ENCODE data around the gene RNF125.

Gene RNF125

DNA sequence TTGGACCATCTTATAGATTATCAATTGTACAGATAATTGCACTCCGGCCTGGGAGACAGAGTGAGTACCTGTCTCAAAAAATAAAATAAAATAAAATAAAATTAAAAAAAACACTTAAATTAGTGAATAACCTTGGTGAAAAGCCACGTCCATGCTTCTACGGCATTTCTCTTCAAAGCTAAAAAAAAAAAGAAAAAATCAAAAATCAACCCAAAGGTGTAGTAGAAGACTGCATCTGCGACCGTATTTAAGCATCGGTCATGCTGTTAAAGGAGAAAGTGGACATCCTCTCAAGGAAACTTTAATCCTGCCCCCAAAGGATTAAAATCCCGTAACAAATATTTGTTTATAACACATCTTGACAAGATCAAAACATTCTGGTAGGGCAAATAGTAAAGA is 72.7 kb downstream of the RNF125 start:
- no peak for DNase-seq (ENCODE audit: low spot score)

GRCh38 chr18:32091724-32092421 is 73.2 kb downstream of the RNF125 start, which contains the start of gene RNF138:
TSS of gene RNF138 (plus strand) at chr18:32091874. CDS start at chr18:32092777, 903 bp downstream.
- DNase-seq (ENCODE audit: low spot score), result peak; percentile 87

DNA sequence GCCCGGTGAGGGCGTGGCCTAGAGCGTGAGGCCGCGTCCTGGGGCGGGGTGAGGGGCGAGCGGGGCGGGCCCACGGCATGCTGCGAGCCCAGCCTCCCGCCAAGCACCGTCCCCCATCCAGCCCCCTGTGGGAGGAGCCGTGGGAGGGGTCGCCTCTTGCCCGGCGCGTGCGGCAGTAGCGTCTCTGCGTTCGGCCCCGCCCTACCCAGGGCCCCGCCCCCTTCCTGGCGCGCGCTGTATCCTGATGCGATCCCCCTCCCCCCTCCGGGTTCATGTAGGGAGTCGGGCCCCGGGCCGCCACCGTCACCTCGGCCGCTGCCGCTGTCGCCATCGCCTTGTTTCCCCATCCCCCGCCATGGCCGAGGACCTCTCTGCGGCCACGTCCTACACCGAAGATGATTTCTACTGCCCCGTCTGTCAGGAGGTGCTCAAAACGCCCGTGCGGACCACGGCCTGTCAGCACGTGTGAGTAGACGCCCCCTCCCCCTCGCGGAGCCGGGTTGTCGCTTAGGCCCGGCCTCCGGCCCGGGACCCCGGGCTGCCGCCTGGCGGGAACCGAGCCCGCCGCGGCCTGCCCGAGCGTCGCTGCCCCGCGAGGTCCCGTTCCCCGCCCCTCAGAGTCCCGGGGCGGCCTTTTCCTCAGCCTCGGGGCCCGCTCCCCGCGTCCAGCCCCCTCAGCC is 73.9 kb downstream of the RNF125 start:
- DNase-seq (ENCODE audit: low spot score), result peak; percentile 99

- DNase-seq (ENCODE audit: low spot score), result peak; percentile 38
These were observed 74.5 kb downstream of the RNF125 start for GRCh38 chr18:32093102-32093511.

DNA sequence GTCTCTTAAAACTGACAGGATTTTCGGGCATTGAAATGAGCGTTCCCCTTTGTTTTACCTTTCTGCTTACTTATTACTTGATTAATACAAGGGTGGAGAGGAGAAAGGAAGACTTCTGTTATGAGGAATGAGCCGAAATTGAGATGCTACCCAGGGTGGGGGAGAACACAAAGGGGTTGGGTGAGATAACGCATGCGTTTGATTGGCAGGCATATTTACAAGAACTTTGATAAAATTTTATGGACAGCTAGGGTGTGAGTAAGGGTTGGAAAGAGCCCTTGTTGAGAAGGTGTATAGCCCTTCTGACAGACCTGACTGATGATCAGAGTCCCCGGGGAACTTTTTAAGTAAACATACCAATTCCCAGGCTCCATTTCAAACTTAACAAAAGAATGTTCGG is 74.9 kb downstream of the RNF125 start:
- DNase-seq (ENCODE audit: low spot score), result peak; percentile 20

DNA sequence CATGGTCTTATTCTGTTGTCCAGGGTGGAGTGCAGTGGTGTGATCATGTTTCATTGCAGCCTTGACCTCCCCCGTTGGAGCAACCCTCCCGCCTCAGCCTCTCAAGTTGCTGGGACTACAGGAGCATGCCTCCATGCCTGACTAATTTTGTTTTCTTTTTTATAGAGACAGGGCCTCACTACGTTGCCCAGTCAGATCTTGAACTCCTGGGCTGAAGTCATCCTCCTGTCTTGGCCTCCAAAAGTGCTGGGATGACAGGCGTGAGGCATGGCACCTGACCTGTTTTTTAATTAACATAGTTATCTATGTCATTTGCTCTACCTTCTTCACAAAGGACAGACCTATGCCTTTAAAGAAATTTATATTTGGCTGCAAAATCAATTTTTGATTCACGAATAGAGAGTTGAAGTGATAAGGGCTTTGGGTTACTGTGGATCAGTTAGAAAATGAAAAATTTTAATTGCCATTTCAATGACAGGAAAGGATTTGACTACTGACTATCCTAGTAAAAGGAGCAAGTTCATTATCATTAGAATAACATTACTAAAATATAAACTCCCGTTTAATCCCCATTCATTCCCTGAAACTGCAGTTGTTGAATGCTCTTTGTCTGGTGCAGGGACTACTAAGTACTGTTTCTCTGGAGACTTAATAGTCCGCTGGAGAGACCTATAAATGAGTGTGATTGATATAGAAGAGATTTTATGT is 76.7 kb downstream of the RNF125 start:
- peak; percentile 49 for DNase-seq (ENCODE audit: low spot score)

- DNase-seq (ENCODE audit: low spot score), result no peak
These were observed 77.2 kb downstream of the RNF125 start for GRCh38 chr18:32095900-32096229.

DNA sequence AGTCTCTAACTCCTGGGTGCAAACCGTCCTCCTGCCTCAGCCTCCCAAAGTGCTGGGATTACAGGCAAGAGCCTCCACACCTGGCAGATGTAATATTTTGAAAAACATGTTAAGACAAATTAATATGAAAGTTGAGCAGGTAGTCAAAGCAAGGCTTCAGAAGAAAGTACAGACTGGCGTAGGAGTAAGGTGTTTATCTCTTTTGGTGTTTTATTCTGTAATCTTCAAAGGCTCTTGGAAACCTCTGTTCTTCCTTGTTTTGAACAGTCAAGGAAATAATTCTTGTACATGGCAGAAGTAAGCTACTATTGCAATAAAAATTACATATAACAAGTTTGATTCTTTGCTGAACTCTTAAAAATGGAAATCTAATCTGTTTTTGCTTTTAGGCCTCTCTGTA is 78.3 kb downstream of the RNF125 start:
- DNase-seq (ENCODE audit: low spot score), result no peak

- no peak for DNase-seq (ENCODE audit: low spot score)
These were observed 85.9 kb downstream of the RNF125 start for GRCh38 chr18:32104516-32104915.

DNA sequence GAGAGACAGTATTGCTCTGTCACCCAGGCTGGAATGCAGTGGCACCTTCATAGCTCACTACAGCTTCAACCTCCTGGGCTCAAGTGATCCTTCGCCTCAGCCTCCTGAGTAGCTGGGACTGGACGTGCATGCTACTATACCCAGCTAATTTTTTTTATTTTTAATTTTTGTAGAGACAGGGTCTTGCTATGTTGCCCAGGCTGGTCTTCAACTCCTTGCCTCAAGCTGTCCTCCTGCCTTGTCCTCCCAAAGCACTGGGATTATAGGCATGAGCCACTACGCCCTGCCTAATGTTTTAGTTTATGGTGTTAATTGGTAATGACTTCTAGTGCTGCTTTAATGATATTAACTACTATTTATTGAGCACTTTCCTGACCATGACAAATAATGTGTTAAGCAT is 91.4 kb downstream of the RNF125 start:
- no peak for DNase-seq (ENCODE audit: low spot score)

DNA sequence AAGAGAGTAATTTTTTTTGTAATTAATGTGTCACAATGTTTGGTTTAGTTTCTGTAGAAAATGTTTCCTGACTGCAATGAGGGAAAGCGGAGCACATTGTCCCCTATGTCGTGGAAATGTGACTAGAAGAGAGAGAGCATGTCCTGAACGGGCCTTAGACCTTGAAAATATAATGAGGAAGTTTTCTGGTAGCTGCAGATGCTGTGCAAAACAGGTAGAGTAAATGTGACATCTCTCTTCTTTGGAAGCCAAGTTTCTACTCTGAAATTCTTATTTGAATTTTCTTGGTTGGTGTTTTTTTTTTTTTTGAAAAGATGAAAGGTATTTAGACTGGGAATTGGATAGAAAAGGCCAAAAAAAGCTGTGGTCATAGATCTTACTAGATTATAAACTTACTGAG is 93.1 kb downstream of the RNF125 start:
- no peak for DNase-seq (ENCODE audit: low spot score)

DNA sequence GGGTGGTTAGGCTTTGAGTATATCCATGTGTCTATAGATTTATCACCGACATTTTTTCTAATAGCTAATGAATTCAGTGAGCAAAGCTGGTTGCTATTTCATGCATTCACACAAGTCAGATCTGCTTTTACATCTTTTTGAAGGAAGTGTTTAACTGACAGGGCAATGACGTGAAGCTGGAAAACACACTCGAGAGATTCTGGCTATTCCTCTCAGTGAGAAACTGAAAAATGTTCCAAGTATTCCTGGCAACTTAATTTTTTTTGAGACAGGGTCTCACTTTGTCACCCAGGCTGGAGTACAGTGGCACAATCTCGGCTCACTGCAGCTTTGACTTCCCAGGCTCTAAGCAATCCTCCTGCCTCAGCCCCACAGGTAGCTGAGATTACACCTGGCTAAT is 94.2 kb downstream of the RNF125 start:
- no peak for DNase-seq (ENCODE audit: low spot score)

DNA sequence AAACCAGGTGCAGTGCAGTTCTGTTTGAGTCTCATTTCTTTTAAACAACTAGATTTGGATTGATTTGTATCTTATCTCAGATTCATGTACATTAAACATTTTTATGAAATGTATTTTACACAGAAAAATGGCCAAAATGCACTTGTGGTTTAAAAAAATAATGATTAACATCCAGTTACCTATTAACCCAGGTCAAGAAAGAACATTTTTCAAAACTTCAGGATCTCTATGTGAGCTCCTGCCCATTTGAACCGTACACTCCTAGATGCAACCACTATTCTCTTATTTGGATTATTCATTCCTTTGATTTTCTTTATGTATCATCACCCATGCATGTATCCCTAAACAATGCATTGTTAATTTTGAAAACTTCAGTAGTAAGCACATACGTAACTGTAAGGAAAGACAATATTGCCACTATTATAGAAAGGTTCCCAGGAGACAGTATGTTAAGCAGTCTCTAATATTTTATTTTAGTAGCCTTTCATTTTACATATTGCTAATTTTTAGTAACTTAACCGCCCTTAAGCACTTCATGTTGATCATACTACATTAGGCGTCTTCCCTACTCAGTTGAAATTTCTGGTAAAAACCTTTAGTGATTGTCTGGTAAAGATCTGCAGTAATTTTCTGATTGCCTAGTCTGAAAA is 95.8 kb downstream of the RNF125 start:
- no peak for DNase-seq (ENCODE audit: low spot score)

- no peak for DNase-seq (ENCODE audit: low spot score)
These were observed 103.4 kb downstream of the RNF125 start for GRCh38 chr18:32122039-32122438.
